HepG2 (cell line): ENCODE measurements around the gene TOR4A. TPM values are rescaled to one million over a fixed set of nuclear protein-coding genes. Genes with fewer than 3 reads are reported as not detected.
"Not testable (repeated sequence)": the region's sequence is repeated elsewhere in the genome, so short reads cannot be mapped to it uniquely, and the experiment has no call there.

Experiments
- ATAC-seq: fragments of 200-7000 bp; cut with Tn5 transposase; 3 replicates; pipeline ENCODE4 v1.9.1; 2020; ENCODE audit warnings: mild to moderate bottlenecking, moderate library complexity
- BruUV-seq: library from RNA; stranded (reverse); fragments of 400-500 nt; replicated peaks from 2 replicates; lab custom pipeline; 2021; lab: Mats Ljungman, UMichigan
- CTCF ChIA-PET: fragments of 300-600 bp; formaldehyde crosslinking; extraction: SDS; loops from one replicate; lab custom pipeline; 2021; ENCODE audit warnings: low total read pairs, inconsistent platforms, low intra/inter-chr PET ratio; lab: Yijun Ruan, JAX
- POLR2A ChIA-PET: fragments of 350-600 bp; sonication (Branson Sonifier 250); formaldehyde crosslinking; loops from one replicate; lab custom pipeline; 2020; ENCODE audit warnings: antibody characterized with exemption, inconsistent platforms; lab: Yijun Ruan, JAX
- DNase-seq: peaks from one replicate; pipeline ENCODE4 v3.0.0-alpha.2; 2015; ENCODE audit warnings: low spot score
- FAIRE-seq: peaks from 3 replicates; lab custom pipeline; 2011; peaks lifted over from hg19 to GRCh38; lab: Jason Lieb, UNC
- H2AFZ ChIP-seq: one replicate; pipeline ENCODE4 v1.6.1; 2011; ENCODE audit warnings: low read length, inconsistent platforms
- H3K27ac ChIP-seq: fragments of 300-600 bp; 3 replicates; pipeline ENCODE4 v1.8.0; 2011; ENCODE audit warnings: mixed run types, mild to moderate bottlenecking, mixed read lengths, low read length, inconsistent platforms; ENCODE audit not compliant: insufficient read depth; ENCODE audit errors: extremely low read length
- H3K27me3 ChIP-seq, 2 experiments: fragments of 200-600 bp in 1 of 2; 2 replicates in 1 of 2; 3 replicates in 1 of 2; pipeline versions ENCODE4 v1.6.0 to v1.8.0; 2011; ENCODE audit warnings: low read length in 2 of 2, mild to moderate bottlenecking in 2 of 2, moderate library complexity in 2 of 2, inconsistent platforms in 1 of 2; ENCODE audit not compliant: insufficient read depth in 2 of 2, control insufficient read depth in 1 of 2
- H3K36me3 ChIP-seq, 2 experiments: fragments of 200-600 bp in 1 of 2; replicated peaks in 1 of 2; 2 replicates in 1 of 2; 3 replicates in 1 of 2; pipeline versions ENCODE4 v1.5.1 to v1.8.0; 2011; ENCODE audit warnings: low read length in 2 of 2, inconsistent platforms in 1 of 2; ENCODE audit not compliant: insufficient read depth in 2 of 2, control insufficient read depth in 1 of 2
- H3K4me1 ChIP-seq: 2 replicates; pipeline ENCODE4 v1.5.1; 2012; ENCODE audit warnings: low read length, inconsistent platforms; ENCODE audit not compliant: insufficient read depth
- H3K4me2 ChIP-seq: 2 replicates; pipeline ENCODE4 v1.6.0; 2011; ENCODE audit warnings: low read depth, low read length, inconsistent platforms
- H3K4me3 ChIP-seq, 3 experiments: fragments of 200-600 bp in 1 of 3; sonication (generic), shearing (Covaris generic) in 1 of 3; replicated peaks in 1 of 3; 2 replicates each; pipeline ENCODE4 v1.5.1; 2011 to 2016; ENCODE audit warnings: low read length in 3 of 3, inconsistent platforms in 2 of 3, low read depth in 2 of 3, mild to moderate bottlenecking in 2 of 3, control low read depth in 1 of 3, mixed read lengths in 1 of 3; ENCODE audit not compliant: insufficient read depth in 1 of 3
- H3K79me2 ChIP-seq: one replicate; pipeline ENCODE4 v1.6.1; 2011; ENCODE audit warnings: low read length, inconsistent platforms; ENCODE audit not compliant: insufficient read depth
- H3K9ac ChIP-seq: 2 replicates; pipeline ENCODE4 v1.6.0; 2011; ENCODE audit warnings: mild to moderate bottlenecking, low read depth, low read length, inconsistent platforms; ENCODE audit not compliant: insufficient read depth
- H3K9me3 ChIP-seq: 2 replicates; pipeline ENCODE4 v1.5.1; 2012; ENCODE audit warnings: mild to moderate bottlenecking, low read length
- H4K20me1 ChIP-seq: 2 replicates; pipeline ENCODE4 v1.6.0; 2011; ENCODE audit warnings: inconsistent platforms, mild to moderate bottlenecking, low read length, moderate library complexity; ENCODE audit not compliant: insufficient read depth
- CTCF ChIP-seq: sonication (generic); formaldehyde crosslinking; IDR thresholded peaks from 2 replicates; pipeline ENCODE4 v1.5.0; 2020; ENCODE audit warnings: mild to moderate bottlenecking, missing genetic modification reagents, moderate library complexity
- ERF ChIP-seq: IDR thresholded peaks from 2 replicates; pipeline ENCODE4 v1.6.1; 2018; ENCODE audit warnings: missing biosample characterization, missing genetic modification reagents
- KDM2A ChIP-seq: sonication (generic); formaldehyde crosslinking; IDR thresholded peaks from 2 replicates; pipeline ENCODE4 v1.4.0; 2020; ENCODE audit warnings: low read depth, missing genetic modification reagents, borderline replicate concordance
- RAD21 ChIP-seq: fragments of 450-650 bp; formaldehyde crosslinking; IDR thresholded peaks from 2 replicates; pipeline ENCODE4 v1.5.0; 2020; ENCODE audit warnings: mild to moderate bottlenecking
- RFX5 ChIP-seq: IDR thresholded peaks from 2 replicates; pipeline ENCODE4 v1.6.1; 2011; ENCODE audit warnings: low read depth, low read length, improper control_type of control experiment
- STAG1 ChIP-seq: sonication (generic); formaldehyde crosslinking; IDR thresholded peaks from 2 replicates; pipeline ENCODE4 v1.4.0; 2020; ENCODE audit warnings: missing genetic modification reagents
- ZBTB33 ChIP-seq: sonication (generic); formaldehyde crosslinking; IDR thresholded peaks from 2 replicates; pipeline ENCODE4 v1.4.0; 2020; ENCODE audit warnings: missing genetic modification reagents
- ZBTB38 ChIP-seq: sonication (generic); formaldehyde crosslinking; IDR thresholded peaks from 2 replicates; pipeline ENCODE4 v1.5.1; 2020; ENCODE audit warnings: mild to moderate bottlenecking, missing genetic modification reagents
- WGBS: methylation state at CpG from one replicate; pipeline ENCODE4 v1.1.6; 2017; ENCODE audit warnings: low lambda C conversion rate; 5-methylcytosine and 5-hydroxymethylcytosine counted together
- in situ Hi-C: cut with HindIII; loops from 2 replicates; pipeline ENCODE4 v1.10.0; 2017; ENCODE audit warnings: low pct_unique_long_range_greater_than_20kb; ENCODE audit not compliant: extremely low pct_ligation_motif_present
- intact Hi-C: fragments of 100-400 bp; cut with micrococcal nuclease; formaldehyde crosslinking; loops from one replicate; pipeline ENCODE4 v1.10.0; 2022; ENCODE audit not compliant: unreplicated experiment
- polyA plus RNA-seq, 8 experiments: library from polyadenylated mRNA; depleted of rRNA in 3 of 8; stranded (reverse) in 7 of 8; unstranded in 1 of 8; fragments of >200 nt; fragmentation: Illumina TruSeq in 4 of 8; extraction: Trizol in 4 of 8; gene quantifications; 2 replicates each; pipeline versions ENCODE4 v1.2.1 to v1.2.3, GENCODE V29; 2011 to 2016; ENCODE audit warnings: low read depth in 4 of 8, missing spikeins in 1 of 8, mixed read lengths in 1 of 8; ENCODE audit not compliant: insufficient read depth in 1 of 8
- total RNA-seq, 5 experiments: library from RNA; depleted of rRNA; stranded (reverse); fragments of >200 nt; fragmentation: Illumina TruSeq; extraction: Trizol; gene quantifications; 2 replicates each; pipeline ENCODE4 v1.2.3, GENCODE V29; 2016; ENCODE audit warnings: low read depth in 1 of 5

TOR4A gene
- total and polyA plus RNA-seq, 2 of the 13 experiments (the other 11 are each of a cell fraction or from before 2014, with no cell fraction given) = 11.1 to 14.2 TPM

GRCh38 chr9:137262173-137262908 is 15.2 kb upstream of the TOR4A start:
- DNase-seq, H4K20me1 ChIP-seq, H3K9me3 ChIP-seq, in situ Hi-C loops, H3K27ac ChIP-seq, H3K4me1 ChIP-seq, H3K27me3 ChIP-seq, ATAC-seq, BruUV-seq, FAIRE-seq, H3K79me2 ChIP-seq, H2AFZ ChIP-seq, H3K4me3 ChIP-seq, H3K4me2 ChIP-seq, H3K9ac ChIP-seq, intact Hi-C loops: not testable (repeated sequence)
- WGBS = 47% methylated on average over 14 of the region's 15 CpGs
- H3K36me3 ChIP-seq = peaks cover 13 to 20% of the 10 kb centered on the region in 2 experiments; a peak in 4 of 5 replicates
- peak; percentile 21; the same call in 1 of the 2 replicates for TF ChIP-seq KDM2A (CRISPR knock-in tag)
- peak; percentile 51 for TF ChIP-seq STAG1 (CRISPR knock-in tag)
- TF ChIP-seq ERF (CRISPR knock-in tag) = 0 out of 2 replicates have a peak, but pooled peaks have one; percentile 26
- peak; percentile 20; the same call in 1 of the 2 replicates for TF ChIP-seq RAD21 (CRISPR knock-in tag)
- peak; percentile 48; the same call in 1 of the 2 replicates for TF ChIP-seq RFX5
- TF ChIP-seq CTCF (CRISPR knock-in tag) = peak; percentile 54
- peak; percentile 86 for TF ChIP-seq ZBTB38
- TF ChIP-seq ZBTB33 = peak; percentile 99
- ChIA-PET POLR2A (interaction anchor here (0.8 to 14.2 kb wide), 5 partner anchors 15 to 33 kb away, joined by 3 to 317 read pairs (median 5); partner anchors contain the start of genes TOR4A and TUBB4B), CTCF (interaction anchor here (0.9 to 2.1 kb wide), 2 partner anchors 26 to 74 kb away, joined by 3 to 13 read pairs; partner anchors contain the start of genes ANAPC2 and SSNA1)
